Measurements from ENCODE around the gene PUSL1.

Gene PUSL1

DNA sequence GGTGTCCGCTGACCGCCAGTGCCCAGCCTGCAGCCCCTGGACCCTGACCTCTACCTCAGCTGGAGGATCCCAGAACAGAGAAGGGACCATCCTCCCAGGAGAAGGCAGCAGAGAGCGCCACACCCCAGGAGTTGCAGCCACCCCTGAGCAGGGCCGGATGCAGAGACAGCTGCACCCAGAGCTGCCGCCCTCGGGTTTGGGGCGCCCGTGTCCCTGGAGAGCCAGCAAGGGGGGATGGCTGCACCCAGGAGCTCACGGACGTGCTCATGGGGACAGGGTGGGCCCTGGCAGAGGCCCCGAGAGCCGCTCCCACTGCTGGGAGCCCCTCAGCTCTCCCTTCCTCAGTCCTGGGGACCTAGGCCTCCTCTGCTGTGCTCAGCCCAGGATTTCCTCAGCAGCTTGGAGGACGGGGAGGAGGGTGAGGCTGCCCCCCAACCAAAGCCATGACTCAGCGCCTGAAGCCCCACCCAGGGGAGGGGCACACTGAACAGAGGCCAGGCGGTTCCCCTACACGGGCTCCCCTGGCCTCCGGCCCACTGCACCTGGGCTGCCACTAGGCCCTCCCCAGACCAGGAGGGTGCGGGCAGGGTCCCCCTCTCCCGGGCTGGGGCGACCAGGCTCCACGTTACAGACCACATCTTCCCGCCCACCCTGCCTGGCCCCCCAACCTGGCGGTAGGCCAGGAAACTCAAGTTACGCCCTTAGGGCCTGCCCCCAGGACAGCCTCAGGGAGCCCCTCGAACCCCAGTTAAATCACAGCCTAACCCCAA lies 2.9 kb upstream of the PUSL1 start:
- peak; percentile 82 to 85 for DNase-seq
- TF ChIP-seq POLR2A (IDR thresholded peaks at IDR 0.05; ENCODE audit: low read length), result no peak
- no peak for TF ChIP-seq GATA1 (IDR thresholded peaks at IDR 0.05; ENCODE audit: low read depth, low read length)

DNA sequence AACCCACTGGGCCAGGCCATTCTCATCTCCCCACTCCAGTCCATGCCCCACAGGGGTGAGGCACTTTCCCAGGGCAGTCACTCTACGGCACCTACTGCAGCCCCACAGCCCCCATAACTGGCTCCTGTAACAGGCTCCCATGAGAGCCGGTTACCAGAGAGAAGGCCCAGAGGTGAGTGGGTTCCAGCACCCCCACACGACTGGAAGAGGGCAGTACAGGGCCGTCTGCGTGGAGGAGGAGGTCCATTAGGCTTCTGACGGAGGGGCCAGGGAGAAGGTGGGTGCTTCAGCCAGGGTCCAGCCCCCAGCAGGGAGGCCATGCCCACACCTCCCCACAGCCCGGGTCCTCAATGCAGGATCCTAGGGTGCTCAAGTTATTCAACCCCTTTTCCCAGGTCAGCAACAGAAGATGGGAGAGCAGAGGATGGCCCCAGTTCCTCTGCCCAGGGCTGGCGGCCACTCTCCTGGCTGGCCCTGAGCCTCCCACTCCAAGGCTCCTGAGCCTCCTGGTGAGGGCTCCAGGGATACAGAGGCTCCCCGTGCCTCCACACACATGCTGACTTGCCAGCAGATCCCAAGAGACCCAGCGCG lies 2.2 kb upstream of the PUSL1 start:
- peak; percentile 50 to 53 for DNase-seq
- TF ChIP-seq GATA1 (IDR thresholded peaks at IDR 0.05; ENCODE audit: low read depth, low read length) (no peak), POLR2A (IDR thresholded peaks at IDR 0.05; ENCODE audit: low read length) (no peak)

DNA sequence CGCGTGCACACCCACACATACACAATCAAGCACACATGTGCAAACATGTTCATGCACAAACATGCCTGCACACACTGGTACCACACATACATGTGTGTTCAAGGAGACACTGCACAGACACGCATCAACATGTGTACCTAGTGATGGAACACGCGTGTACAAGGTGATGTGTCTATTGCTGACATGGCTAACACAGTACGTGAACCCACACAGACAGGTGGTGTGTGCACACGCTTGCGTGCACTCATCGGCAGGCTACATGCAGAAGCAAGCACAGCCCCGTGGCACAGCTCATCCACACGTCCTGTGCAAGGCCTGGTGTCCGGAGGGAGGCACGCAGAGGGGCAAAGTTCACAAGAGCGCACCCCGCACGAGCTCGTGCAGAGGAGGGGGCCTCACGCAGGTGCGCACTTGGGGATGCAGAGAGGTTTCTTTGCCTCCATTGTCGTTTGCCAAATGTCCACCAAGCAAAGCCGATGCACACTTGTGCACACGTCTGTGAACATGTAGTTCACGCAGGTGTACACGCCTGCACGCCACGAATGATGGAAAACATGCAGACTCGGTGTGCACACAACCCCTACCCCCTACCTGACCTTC lies 1.6 kb upstream of the PUSL1 start:
- no peak for TF ChIP-seq GATA1 (IDR thresholded peaks at IDR 0.05; ENCODE audit: low read depth, low read length)
- no peak for TF ChIP-seq POLR2A (IDR thresholded peaks at IDR 0.05; ENCODE audit: low read length)
- peak in 1 of 2 experiments; percentile 55 for DNase-seq

DNA sequence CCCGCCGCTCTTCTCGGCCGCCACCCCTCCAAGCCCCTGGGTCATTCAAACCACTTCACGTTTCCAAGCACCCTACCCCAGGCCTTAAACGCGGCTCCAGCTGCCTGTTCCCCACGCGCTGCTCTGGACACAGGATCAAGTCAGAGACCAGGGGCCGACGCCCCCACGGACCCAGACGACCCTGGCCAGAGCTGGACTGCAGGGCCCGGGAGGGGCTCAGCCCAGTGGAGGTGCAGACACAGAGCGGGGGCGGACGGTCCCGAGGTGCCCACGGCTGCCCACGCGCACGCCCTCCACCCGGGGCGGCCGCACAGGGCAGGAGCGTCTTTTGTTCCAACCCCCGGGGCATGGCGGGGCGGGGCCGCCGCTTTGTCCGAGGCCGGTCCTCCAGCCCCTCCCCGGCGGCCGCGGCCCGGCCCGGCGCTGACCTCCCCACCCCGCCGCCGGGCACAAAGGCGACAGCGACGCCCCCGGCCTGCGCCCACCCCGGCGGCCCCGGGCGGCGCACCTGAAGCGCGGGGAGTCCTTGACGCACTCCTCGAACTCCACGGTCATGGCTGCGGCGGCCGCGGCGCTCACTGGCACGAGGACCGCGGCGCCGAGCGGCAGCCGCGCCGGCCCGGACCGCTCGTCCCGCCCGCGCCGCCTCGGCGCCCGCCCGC lies 1.0 kb upstream of the PUSL1 start:
- TF ChIP-seq GATA1 (IDR thresholded peaks at IDR 0.05; ENCODE audit: low read depth, low read length) (no peak), POLR2A (IDR thresholded peaks at IDR 0.05; ENCODE audit: low read length) (no peak)
- DNase-seq, result peak; percentile 51 to 65

DNA sequence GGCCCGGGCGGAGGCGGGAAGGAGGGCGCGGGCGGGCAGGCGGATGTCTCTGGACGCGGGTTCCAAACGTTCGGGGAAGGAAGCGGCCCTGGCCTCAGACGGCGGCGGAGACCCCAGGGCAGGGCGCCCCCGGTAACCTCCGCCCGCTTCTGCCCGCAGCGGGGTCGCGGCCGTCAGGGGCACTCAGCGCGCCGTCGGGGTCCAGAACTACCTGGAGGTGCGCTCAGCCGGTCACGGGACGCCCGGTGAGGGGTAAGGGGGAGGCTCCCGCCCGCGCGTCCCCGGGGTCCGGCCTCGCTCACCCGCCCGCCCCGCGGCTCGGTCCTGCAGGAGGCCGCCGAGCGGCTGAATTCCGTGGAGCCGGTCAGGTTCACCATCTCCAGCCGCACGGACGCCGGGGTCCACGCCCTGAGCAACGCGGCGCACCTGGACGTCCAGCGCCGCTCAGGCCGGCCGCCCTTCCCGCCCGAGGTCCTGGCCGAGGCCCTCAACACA lies 406 bp downstream of the PUSL1 start:
- DNase-seq, result peak; percentile 57 to 63
- TF ChIP-seq GATA1 (IDR thresholded peaks at IDR 0.05; ENCODE audit: low read depth, low read length) (no peak), POLR2A (IDR thresholded peaks at IDR 0.05; ENCODE audit: low read length) (no peak)

DNA sequence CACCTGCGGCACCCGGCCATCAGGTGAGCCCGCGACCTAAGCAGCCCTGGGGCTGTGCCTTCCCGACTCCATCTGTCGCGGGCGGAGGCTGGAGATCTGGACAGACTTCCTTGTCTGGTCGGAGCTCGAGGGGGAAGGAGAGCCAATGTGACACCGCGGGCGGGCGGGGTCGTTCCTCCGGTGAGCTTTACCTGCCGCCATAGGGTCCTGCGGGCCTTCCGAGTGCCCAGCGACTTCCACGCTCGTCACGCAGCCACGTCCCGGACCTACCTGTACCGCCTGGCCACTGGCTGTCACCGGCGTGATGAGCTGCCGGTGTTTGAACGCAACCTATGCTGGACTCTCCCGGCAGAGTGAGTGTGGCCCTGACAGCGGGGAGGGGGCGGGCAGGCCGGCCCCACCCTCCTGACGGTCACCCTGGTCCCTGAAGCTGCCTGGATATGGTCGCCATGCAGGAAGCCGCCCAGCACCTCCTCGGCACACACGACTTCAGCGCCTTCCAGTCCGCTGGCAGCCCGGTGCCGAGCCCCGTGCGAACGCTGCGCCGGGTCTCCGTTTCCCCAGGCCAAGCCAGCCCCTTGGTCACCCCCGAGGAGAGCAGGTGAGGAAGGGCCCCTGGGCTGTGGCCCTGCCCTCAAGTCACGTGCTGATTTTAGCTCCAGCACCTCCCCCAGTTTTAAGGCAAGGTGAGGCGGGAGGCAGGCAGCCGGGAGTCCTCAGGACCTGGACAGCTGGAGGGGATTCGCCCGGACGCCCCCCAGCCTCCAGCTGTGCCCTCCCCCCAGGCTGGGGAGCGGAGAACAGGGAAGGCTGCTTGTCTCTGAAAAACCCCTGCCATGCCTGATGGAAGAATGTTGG lies 1.1 kb downstream of the PUSL1 start:
- DNase-seq, result peak; percentile 51 to 60
- TF ChIP-seq GATA1 (IDR thresholded peaks at IDR 0.05; ENCODE audit: low read depth, low read length), result no peak
- TF ChIP-seq POLR2A (IDR thresholded peaks at IDR 0.05; ENCODE audit: low read length), result no peak

DNA sequence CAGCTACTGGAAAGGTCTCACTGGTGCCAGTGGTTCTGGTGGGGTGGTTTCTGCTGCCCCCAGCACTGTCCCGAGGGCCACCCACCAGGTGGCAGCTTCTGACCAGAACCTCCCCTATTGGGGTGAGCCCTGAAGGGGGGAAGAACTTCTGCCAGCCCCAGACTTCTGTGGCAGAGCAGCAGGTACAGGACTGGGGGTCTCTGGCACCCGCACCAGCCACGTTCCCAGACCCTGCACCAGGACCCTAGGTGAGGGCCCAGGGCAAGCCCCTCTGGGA lies 1.6 kb downstream of the PUSL1 start:
- TF ChIP-seq GATA1 (IDR thresholded peaks at IDR 0.05; ENCODE audit: low read depth, low read length) (no peak), POLR2A (IDR thresholded peaks at IDR 0.05; ENCODE audit: low read length) (no peak)

DNA sequence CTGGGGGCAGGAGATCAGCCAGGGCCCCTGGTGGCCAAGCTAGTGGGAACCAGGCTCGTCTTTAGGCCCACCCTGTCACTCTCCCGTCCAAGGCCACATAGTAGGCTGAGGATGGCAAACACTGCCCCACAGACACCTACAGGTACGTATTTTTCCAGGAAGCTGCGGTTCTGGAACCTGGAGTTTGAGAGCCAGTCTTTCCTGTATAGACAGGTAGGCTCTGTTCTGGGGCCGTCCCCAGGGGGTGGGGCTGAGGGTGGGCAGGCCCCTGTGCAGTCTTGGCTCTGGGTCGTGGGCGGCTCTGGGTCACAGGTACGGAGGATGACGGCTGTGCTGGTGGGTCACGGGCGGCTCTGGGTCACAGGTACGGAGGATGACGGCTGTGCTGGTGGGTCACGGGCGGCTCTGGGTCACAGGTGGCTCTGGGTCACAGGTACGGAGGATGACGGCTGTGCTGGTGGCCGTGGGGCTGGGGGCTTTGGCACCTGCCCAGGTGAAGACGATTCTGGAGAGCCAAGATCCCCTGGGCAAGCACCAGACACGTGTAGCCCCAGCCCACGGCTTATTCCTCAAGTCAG lies 2.2 kb downstream of the PUSL1 start:
- TF ChIP-seq POLR2A (IDR thresholded peaks at IDR 0.05; ENCODE audit: low read length), result no peak
- no peak for TF ChIP-seq GATA1 (IDR thresholded peaks at IDR 0.05; ENCODE audit: low read depth, low read length)
- no peak for DNase-seq

More for the DNA sequence above, 1.6 kb downstream of the PUSL1 start:
- no peak for DNase-seq

DNA sequence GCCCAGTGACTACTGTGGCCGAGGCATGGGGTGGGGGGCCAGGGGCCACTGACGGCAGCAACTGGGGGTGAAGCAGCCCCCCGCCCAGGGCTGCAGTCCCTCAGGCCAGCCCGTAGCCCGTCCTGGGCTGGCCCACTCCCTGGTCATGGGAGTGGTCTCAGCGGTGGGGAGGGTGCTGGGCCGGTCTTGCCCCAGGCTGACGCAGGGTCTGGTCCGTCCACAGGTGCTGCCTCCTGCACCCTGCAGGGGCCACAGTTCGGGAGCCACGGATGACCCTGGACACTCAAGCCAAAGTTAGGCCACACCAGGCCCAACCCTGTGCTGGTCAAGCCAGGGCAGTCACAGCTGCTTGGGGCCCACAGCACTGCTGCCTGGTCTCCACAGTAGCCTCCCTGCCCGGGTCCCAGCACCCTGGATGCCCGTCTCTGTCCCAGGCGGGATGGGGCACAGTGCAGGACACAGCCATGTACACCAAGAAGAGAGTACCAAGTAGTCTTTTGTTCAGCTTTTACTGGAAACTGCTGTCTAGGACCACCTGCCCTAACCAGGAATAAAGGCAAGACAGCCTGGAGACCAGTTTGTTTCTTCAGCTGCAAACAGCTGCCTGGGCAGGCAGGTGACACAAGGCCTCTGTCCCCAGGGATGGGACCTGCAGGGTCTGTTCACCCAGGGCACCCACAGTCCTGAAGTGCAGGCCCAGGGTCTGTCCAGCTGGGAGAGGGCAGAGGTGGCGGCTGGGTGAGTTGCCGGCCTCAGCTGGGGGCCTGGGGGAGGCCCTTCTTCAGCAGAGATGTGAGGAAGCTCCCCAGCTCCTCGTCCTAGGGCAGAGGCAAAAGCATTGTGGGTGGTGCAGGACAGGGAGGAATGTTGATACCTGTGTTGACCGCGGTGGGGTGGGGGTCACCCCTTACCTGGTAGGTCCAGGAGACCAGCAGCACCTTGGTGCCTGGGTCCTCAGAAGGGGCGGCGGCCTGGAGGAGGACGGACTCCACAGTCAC lies 3.0 kb downstream of the PUSL1 start:
- no peak for TF ChIP-seq POLR2A (IDR thresholded peaks at IDR 0.05; ENCODE audit: low read length)
- no peak for TF ChIP-seq GATA1 (IDR thresholded peaks at IDR 0.05; ENCODE audit: low read depth, low read length)

DNA sequence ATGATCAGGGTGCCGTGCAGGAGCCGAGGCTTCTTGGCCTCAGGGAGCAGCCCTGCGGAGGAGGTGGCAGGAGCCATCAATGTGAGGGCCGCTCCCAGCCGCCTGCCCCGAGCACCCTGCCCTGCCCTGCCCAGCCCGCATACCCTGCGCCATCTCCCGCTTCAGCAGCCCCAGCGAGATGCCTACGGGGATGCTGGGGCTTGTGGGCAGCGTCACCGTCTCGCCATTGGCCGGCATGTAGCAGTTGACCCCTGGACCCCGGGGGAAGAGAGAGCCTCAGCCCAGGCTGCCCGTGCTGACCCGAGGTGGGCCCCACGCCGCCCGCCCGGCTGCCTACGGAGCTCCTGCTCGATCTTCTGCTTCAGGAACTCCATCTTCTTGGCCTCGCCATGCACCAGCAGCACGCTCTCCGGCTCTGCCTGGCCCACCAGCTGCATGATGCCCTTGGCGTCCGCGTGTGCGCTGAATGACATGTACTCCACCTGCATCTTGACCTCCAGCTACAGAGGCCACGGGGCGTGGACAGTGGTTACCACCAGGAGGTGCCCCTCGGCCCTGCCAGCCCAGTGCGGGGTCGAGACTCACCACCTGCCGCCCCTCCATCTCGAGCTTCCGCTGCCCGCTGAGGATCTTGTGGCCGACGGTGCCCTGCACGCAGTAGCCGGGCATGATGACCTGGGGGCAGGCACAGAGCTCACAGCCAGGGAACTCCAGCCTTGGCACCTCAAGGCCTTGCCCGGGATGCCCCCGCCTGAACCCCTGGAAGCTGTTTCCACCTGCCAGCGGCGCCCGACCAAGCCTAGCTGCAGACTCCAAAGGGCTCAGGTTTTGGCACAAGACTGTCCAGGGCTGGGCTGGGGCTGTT lies 4.3 kb downstream of the PUSL1 start:
- DNase-seq, result no peak
- TF ChIP-seq GATA1 (IDR thresholded peaks at IDR 0.05; ENCODE audit: low read depth, low read length), result no peak
- TF ChIP-seq POLR2A (IDR thresholded peaks at IDR 0.05; ENCODE audit: low read length), result no peak

More for the DNA sequence above, 3.0 kb downstream of the PUSL1 start:
- DNase-seq, result no peak

All from erythroblast (primary cell).